Measurements from ENCODE around the gene QRFP.

DNA sequence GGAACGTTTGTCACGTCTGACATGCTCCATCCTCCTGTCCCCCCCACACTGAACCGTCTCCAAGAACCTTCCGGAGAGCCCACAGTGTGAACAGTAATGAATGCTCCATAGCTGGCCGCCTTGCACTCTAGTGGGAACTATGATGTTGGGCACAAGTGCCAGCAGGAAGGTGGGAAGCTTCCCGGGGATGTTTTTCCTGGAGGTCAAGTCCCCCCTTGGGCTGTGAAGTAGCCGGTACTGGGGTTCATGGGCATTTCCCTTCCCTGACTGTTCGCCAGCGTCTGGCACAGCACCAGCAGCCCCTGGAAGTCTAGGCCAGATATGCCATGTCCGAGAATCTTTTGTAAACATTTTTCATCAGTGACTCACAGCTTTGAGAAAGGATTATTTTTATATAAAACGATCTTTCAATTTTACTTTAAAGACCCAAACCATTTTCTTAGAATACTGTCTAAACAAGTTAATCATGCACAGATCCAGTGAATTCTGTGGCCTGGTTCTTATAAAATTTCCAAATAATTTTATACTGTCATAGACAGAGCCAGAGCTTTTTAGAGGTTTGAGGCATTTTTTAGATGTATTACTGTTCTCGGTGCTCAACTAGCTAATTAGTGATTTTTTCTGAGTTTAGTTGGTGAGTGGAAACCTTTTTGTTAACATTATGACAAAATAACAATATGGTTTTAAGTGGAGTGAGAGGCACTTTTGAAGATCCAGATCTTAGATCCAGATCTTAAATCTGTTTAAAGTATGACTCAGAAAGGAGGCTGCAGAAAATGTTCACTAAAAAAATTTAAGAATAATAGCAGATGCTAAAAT lies 49.9 kb downstream of the QRFP start:
- no peak for TF ChIP-seq EZH2 (IDR thresholded peaks at IDR 0.05; ENCODE audit: low read depth, low read length, severe bottlenecking)
- TF ChIP-seq POLR2A (IDR thresholded peaks at IDR 0.05; ENCODE audit: control extremely low read depth in 1 of 2, low read depth in 2 of 2, low read length in 2 of 2), result no peak
- TF ChIP-seq, protein P1, sequence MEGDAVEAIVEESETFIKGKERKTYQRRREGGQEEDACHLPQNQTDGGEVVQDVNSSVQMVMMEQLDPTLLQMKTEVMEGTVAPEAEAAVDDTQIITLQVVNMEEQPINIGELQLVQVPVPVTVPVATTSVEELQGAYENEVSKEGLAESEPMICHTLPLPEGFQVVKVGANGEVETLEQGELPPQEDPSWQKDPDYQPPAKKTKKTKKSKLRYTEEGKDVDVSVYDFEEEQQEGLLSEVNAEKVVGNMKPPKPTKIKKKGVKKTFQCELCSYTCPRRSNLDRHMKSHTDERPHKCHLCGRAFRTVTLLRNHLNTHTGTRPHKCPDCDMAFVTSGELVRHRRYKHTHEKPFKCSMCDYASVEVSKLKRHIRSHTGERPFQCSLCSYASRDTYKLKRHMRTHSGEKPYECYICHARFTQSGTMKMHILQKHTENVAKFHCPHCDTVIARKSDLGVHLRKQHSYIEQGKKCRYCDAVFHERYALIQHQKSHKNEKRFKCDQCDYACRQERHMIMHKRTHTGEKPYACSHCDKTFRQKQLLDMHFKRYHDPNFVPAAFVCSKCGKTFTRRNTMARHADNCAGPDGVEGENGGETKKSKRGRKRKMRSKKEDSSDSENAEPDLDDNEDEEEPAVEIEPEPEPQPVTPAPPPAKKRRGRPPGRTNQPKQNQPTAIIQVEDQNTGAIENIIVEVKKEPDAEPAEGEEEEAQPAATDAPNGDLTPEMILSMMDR (IDR thresholded peaks at IDR 0.05; ENCODE audit: control extremely low read depth in 1 of 3, insufficient read depth in 1 of 3, low read depth in 1 of 3, low read length in 3 of 3), result no peak
- TF ChIP-seq PHF8 (conservative IDR thresholded peaks at IDR 0.05; ENCODE audit: low read depth, low read length), result no peak

All from H1 (cell line).